HUES64 (cell line): ENCODE measurements around the gene ADCY5.

Experiments used
- H3K27ac ChIP-seq: 2 replicates; pipeline ENCODE4 v1.7.0; 2013; ENCODE audit warnings: low read depth, low read length, inconsistent platforms
- H3K27me3 ChIP-seq: 2 replicates; pipeline ENCODE4 v1.6.1; 2013; ENCODE audit warnings: mild to moderate bottlenecking, low read length; ENCODE audit not compliant: insufficient read depth
- H3K36me3 ChIP-seq: 2 replicates; pipeline ENCODE4 v1.6.1; 2013; ENCODE audit warnings: mild to moderate bottlenecking, low read length; ENCODE audit not compliant: insufficient read depth
- H3K4me1 ChIP-seq: 2 replicates; pipeline ENCODE4 v1.6.1; 2013; ENCODE audit warnings: mild to moderate bottlenecking, low read length, moderate library complexity; ENCODE audit not compliant: insufficient read depth
- H3K4me3 ChIP-seq: 2 replicates; pipeline ENCODE4 v1.5.1; 2013; ENCODE audit warnings: mild to moderate bottlenecking, low read length, moderate library complexity
- H3K9ac ChIP-seq: 2 replicates; pipeline ENCODE4 v1.6.1; 2013; ENCODE audit warnings: mild to moderate bottlenecking, low read depth, low read length
- H3K9me3 ChIP-seq: 2 replicates; pipeline ENCODE4 v1.6.1; 2013; ENCODE audit warnings: low read depth, low read length; ENCODE audit not compliant: insufficient read depth
- WGBS: fragments of 150-250, 120-280 bp; methylation state at CpG from one replicate; pipeline ENCODE4 v1.1.7; 2013; ENCODE audit warnings: missing lambda C conversion rate; 5-methylcytosine and 5-hydroxymethylcytosine counted together

The ADCY5 gene

DNA sequence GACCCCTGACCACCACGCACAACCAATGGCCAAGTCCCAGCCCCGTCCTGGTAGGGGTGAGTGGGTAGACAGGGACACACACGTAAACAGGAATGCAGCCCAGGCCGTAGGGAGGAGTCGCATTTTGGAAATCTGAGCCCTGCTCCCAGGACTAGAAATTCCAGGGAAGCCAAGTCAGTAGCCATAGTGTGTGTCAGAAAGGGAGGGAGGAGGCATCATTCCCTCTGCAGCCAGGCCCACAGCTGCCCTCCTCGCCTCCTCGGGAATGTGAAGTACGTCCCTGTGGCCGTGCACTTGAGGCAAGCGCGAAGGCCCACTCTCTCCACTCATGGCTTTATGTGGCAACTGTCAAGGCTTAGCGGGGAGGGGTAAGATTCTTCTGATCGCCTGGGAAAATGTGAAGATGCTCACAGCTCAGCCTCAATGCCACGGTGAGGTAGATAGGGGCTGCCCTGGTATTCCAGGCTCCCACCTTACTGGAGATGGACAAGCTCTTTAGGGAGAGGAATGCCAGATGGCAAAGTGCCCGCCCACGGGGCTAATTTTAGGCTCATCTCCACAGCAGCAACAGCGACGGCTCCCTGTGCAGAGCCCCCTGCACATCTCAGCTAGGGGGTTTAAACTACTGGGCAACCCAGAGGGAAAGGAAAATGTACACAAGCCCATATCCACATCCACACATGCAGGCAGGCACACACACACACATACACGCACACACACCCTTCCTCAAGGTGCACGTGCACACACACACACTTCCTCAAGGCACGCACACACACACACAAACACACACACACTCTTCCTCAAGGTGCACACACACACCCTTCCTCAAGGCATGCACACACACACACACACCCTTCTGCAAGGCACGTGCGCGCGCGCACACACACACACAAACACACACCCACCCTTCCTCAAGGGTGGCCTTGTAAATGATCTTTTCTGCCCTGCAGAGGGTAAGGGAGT, 65.5 kb downstream of the ADCY5 start:
- H3K27ac ChIP-seq = no peak overlapping the region
- H3K9me3 ChIP-seq = no peaks in the 10 kb centered on the region
- H3K36me3 ChIP-seq = no peaks in the 10 kb centered on the region
- no peaks in the 10 kb centered on the region for H3K27me3 ChIP-seq
- H3K4me1 ChIP-seq = peaks cover 20% of the 10 kb centered on the region; the same call in 1 of the 2 replicates
- H3K4me3 ChIP-seq = no peak overlapping the region
- WGBS = 71% methylated on average over 26 of the region's 26 CpGs
- H3K9ac ChIP-seq = no peak overlapping the region

DNA sequence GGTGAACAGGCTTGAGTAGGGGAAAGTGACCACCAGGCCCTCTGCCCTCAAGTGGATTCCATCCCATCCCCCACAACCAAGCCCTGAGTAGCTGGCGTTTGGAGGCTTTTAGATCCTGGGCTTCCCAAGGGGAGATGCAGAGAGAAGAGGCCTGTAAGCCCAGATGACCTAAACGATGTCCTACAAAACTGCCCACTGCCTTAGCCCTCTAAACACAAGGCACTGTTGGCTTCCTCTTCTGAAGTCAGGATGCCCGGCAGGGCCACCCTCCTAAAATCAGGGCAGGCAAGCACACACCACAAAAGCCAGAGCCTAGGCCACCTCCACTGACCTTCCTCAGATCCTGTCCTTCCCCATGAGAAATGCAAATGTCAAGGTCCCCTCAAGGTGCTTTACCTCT, 68.6 kb downstream of the ADCY5 start:
- Histone ChIP-seq H3K4me1 (0 out of 2 replicates have a peak, but pooled peaks cover 8% of the 10 kb centered on the region), H3K9ac (no peak overlapping the region), H3K9me3 (no peaks in the 10 kb centered on the region), H3K4me3 (no peak overlapping the region), H3K27me3 (no peaks in the 10 kb centered on the region), H3K27ac (no peak overlapping the region), H3K36me3 (no peaks in the 10 kb centered on the region)
- WGBS = 82% methylated on average over 3 of the region's 3 CpGs

- 91% methylated on average over 10 of the region's 11 CpGs for WGBS
- Histone ChIP-seq H3K4me3 (no peak overlapping the region), H3K36me3 (no peaks in the 10 kb centered on the region), H3K27ac (no peak overlapping the region), H3K4me1 (0 out of 2 replicates have a peak, but pooled peaks cover 8% of the 10 kb centered on the region), H3K9ac (no peak overlapping the region), H3K9me3 (no peaks in the 10 kb centered on the region), H3K27me3 (no peaks in the 10 kb centered on the region)
These were observed 69.7 kb downstream of the ADCY5 start for GRCh38 chr3:123379041-123379830.

GRCh38 chr3:123378409-123378915, 70.4 kb downstream of the ADCY5 start:
- no peaks in the 10 kb centered on the region for H3K36me3 ChIP-seq
- H3K27ac ChIP-seq = no peak overlapping the region
- H3K4me3 ChIP-seq = no peak overlapping the region
- H3K9me3 ChIP-seq = no peaks in the 10 kb centered on the region
- 86% methylated on average over 8 of the region's 8 CpGs for WGBS
- H3K4me1 ChIP-seq = 0 out of 2 replicates have a peak, but pooled peaks cover 6% of the 10 kb centered on the region
- H3K27me3 ChIP-seq = no peaks in the 10 kb centered on the region
- no peak overlapping the region for H3K9ac ChIP-seq

- H3K4me3 ChIP-seq = no peak overlapping the region
- no peaks in the 10 kb centered on the region for H3K4me1 ChIP-seq
- H3K27me3 ChIP-seq = no peaks in the 10 kb centered on the region
- no peaks in the 10 kb centered on the region for H3K9me3 ChIP-seq
- H3K36me3 ChIP-seq = no peaks in the 10 kb centered on the region
- H3K9ac ChIP-seq = no peak overlapping the region
- WGBS = 80% methylated on average over 2 of the region's 2 CpGs
- no peak overlapping the region for H3K27ac ChIP-seq
These were observed 71.6 kb downstream of the ADCY5 start for GRCh38 chr3:123377243-123377740.

GRCh38 chr3:123376451-123377242, 72.2 kb downstream of the ADCY5 start:
- Histone ChIP-seq H3K27me3 (no peaks in the 10 kb centered on the region), H3K4me3 (no peak overlapping the region), H3K36me3 (no peaks in the 10 kb centered on the region), H3K4me1 (no peaks in the 10 kb centered on the region), H3K27ac (no peak overlapping the region), H3K9ac (no peak overlapping the region), H3K9me3 (no peaks in the 10 kb centered on the region)
- 82% methylated on average over 11 of the region's 11 CpGs for WGBS

GRCh38 chr3:123375014-123375940, 73.6 kb downstream of the ADCY5 start:
- whole genome bisulfite sequencing = 85% methylated on average over 13 of the region's 13 CpGs
- Histone ChIP-seq H3K9ac (no peak overlapping the region), H3K9me3 (no peaks in the 10 kb centered on the region), H3K27me3 (no peaks in the 10 kb centered on the region), H3K36me3 (no peaks in the 10 kb centered on the region), H3K4me1 (no peaks in the 10 kb centered on the region), H3K27ac (no peak overlapping the region), H3K4me3 (no peak overlapping the region)

DNA sequence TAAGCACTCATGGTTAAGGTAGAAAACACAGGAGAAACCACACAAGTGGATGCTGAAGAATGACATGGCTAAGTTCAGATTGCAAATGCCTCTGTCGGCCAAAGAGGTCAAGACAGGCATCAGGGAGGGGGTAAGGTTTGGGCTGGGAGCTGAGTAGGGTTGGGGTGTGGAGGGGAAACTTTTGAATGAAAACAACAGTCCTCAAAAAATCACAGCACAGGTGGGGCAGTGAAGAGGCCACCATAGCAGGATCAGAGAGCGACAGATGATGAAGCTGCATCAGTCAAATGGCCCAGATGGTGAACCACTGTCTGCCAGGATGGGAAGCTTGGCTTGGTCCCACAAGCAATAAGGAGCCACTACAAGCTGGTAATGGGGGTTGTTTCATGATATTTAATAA, 74.9 kb downstream of the ADCY5 start:
- Histone ChIP-seq H3K36me3 (no peaks in the 10 kb centered on the region), H3K9me3 (0 out of 2 replicates have a peak, but pooled peaks cover under 1% of the 10 kb centered on the region), H3K9ac (no peak overlapping the region), H3K4me3 (no peak overlapping the region), H3K27me3 (no peaks in the 10 kb centered on the region), H3K4me1 (no peaks in the 10 kb centered on the region), H3K27ac (no peak overlapping the region)
- 78% methylated on average over 2 of the region's 2 CpGs for WGBS

DNA sequence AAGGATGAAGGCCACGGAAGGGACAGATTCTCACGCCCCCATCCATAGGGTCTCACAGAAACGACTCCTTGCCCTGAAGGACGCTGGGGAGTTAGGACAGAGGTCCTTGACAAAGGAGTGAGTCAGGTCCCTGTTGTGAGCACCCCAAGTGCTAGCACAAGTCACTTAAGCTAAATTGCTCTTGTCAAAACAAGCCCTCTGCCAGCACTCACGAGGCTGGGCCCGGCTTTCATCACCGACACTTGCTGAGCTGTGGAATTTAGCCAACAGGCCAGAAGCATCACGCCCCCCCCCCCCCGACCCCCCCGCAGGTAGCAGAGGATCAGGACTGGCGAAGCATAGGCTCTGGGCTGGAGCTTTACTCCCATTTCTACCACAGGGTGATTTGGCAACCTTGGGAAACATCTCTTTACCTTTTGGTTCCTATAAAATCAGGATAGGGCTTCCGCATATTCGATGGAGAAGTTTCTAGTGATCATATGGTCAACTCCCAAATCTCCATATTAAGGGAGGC, 75.4 kb downstream of the ADCY5 start:
- Histone ChIP-seq H3K27ac (no peak overlapping the region), H3K27me3 (no peaks in the 10 kb centered on the region), H3K4me3 (no peak overlapping the region), H3K9ac (no peak overlapping the region), H3K4me1 (no peaks in the 10 kb centered on the region), H3K36me3 (no peaks in the 10 kb centered on the region), H3K9me3 (0 out of 2 replicates have a peak, but pooled peaks cover 3% of the 10 kb centered on the region)
- 75% methylated on average over 12 of the region's 13 CpGs for WGBS
